Inflammatory macrophage (primary cell): ENCODE data around the gene PKNOX2.

Experiments
- DNase-seq, 2 donors: peaks; one replicate each; pipeline ENCODE4 v3.0.0-alpha.2; 2020 to 2022

PKNOX2 gene

GRCh38 chr11:125315079-125315740 is 150.7 kb downstream of the PKNOX2 start:
- no peak for DNase-seq

- no peak for DNase-seq
Measured at GRCh38 chr11:125317416-125317815, 152.9 kb downstream of the PKNOX2 start.

GRCh38 chr11:125319649-125320048 is 155.1 kb downstream of the PKNOX2 start:
- DNase-seq = no peak

- no peak for DNase-seq
Measured at GRCh38 chr11:125320347-125321076, 156.0 kb downstream of the PKNOX2 start.

- DNase-seq = no peak
Measured at GRCh38 chr11:125322289-125322688, 157.7 kb downstream of the PKNOX2 start.

GRCh38 chr11:125325196-125325595 is 160.6 kb downstream of the PKNOX2 start:
- DNase-seq = no peak

- no peak for DNase-seq
Measured at GRCh38 chr11:125326126-125326525, 161.6 kb downstream of the PKNOX2 start.

- no peak for DNase-seq
Measured at GRCh38 chr11:125327518-125328224, 163.1 kb downstream of the PKNOX2 start.

- DNase-seq = no peak
Measured at GRCh38 chr11:125328225-125328580, 163.7 kb downstream of the PKNOX2 start.

GRCh38 chr11:125329786-125330185 is 165.2 kb downstream of the PKNOX2 start:
- DNase-seq = no peak

GRCh38 chr11:125330462-125331325 is 166.1 kb downstream of the PKNOX2 start:
- no peak for DNase-seq

- no peak for DNase-seq
Measured at GRCh38 chr11:125331357-125332035, 166.9 kb downstream of the PKNOX2 start.

- no peak for DNase-seq
Measured at GRCh38 chr11:125332821-125333220, 168.3 kb downstream of the PKNOX2 start.

GRCh38 chr11:125333354-125334073 is 169.0 kb downstream of the PKNOX2 start:
- no peak for DNase-seq

- DNase-seq = no peak
Measured at GRCh38 chr11:125335106-125335505, 170.6 kb downstream of the PKNOX2 start.

- DNase-seq = no peak
Measured at GRCh38 chr11:125337836-125338834, 173.6 kb downstream of the PKNOX2 start.

GRCh38 chr11:125338886-125339811 is 174.6 kb downstream of the PKNOX2 start:
- DNase-seq = no peak

GRCh38 chr11:125341676-125342075 is 177.1 kb downstream of the PKNOX2 start:
- DNase-seq = no peak
